K562 (cell line): Measurements from ENCODE around the gene ANO10. TPM values are rescaled to one million over a fixed set of nuclear protein-coding genes. Genes with fewer than 3 reads are reported as not detected.

Source experiments
- ATF1 ChIP-seq, 2 experiments: fragments of 450-650 bp in 1 of 2; IDR thresholded peaks; 2 replicates each; pipeline ENCODE4 v1.6.1; 2016; ENCODE audit warnings: missing compliant biosample characterization in 1 of 2, missing genetic modification characterization in 1 of 2
- BCOR ChIP-seq: fragments of 450-650 bp; IDR thresholded peaks from 2 replicates; pipeline ENCODE4 v1.6.1; 2016
- E2F6 ChIP-seq, 2 experiments: IDR thresholded peaks; 2 replicates each; pipeline ENCODE4 v1.6.1; 2011; ENCODE audit warnings: borderline replicate concordance in 1 of 2, control low read depth in 1 of 2, low read depth in 1 of 2, low read length in 1 of 2, mild to moderate bottlenecking in 1 of 2, mixed read lengths in 1 of 2, moderate library complexity in 1 of 2; ENCODE audit not compliant: insufficient read depth in 1 of 2, insufficient read length in 1 of 2, poor library complexity in 1 of 2, severe bottlenecking in 1 of 2; ENCODE audit errors: extremely low read depth in 1 of 2
- HDAC1 ChIP-seq, 2 experiments: fragments of 450-650 bp; IDR thresholded peaks; 2 replicates each; pipeline ENCODE4 v1.6.1; 2016 to 2017; ENCODE audit warnings: inconsistent platforms in 1 of 2, mild to moderate bottlenecking in 1 of 2, moderate library complexity in 1 of 2
- HNRNPLL ChIP-seq: fragments of 200-400 bp; formaldehyde crosslinking; IDR thresholded peaks from 2 replicates; pipeline ENCODE4 v1.6.1; 2017; ENCODE audit warnings: low read length, low read depth, mild to moderate bottlenecking; ENCODE audit not compliant: poor library complexity, severe bottlenecking
- PHF20 ChIP-seq: fragments of 450-650 bp; IDR thresholded peaks from 2 replicates; pipeline ENCODE4 v1.6.1; 2018; ENCODE audit not compliant: partially characterized antibody
- SIN3A ChIP-seq, 2 experiments: fragments of 150-350 bp in 1 of 2; IDR thresholded peaks; 2 replicates each; pipeline ENCODE4 v1.6.1; 2011 to 2016; ENCODE audit warnings: borderline replicate concordance in 2 of 2, low read depth in 2 of 2, low read length in 2 of 2, mild to moderate bottlenecking in 2 of 2, moderate library complexity in 2 of 2; ENCODE audit not compliant: control insufficient read depth in 1 of 2
- ZNF134 ChIP-seq: fragments of 250-450 bp; sonication (Bioruptor Pico); conservative IDR thresholded peaks from 2 replicates; pipeline ENCODE4 v1.4.0; 2020
- polyA plus RNA-seq, 8 experiments: library from polyadenylated mRNA; depleted of rRNA in 4 of 8; stranded (reverse) in 5 of 8; unstranded in 3 of 8; fragments of >200 nt; fragmentation: Nextera tagmentation in 2 of 8; fragmentation: Illumina TruSeq in 1 of 8; extraction: Ambion mirVana in 2 of 8; extraction: Trizol in 1 of 8; gene quantifications; 2 replicates each; pipeline versions ENCODE4 v1.2.1 to v1.2.3, GENCODE V29; 2011 to 2014; ENCODE audit warnings: inconsistent platforms in 1 of 8, missing spikeins in 1 of 8
- total RNA-seq, 7 experiments: library from RNA; depleted of rRNA in 6 of 7; stranded (reverse); fragments of >200 nt in 6 of 7; fragmentation: Illumina TruSeq in 2 of 7; extraction: Trizol in 2 of 7; gene quantifications; 2 replicates each; pipeline versions ENCODE4 v1.2.1 to v1.2.3, GENCODE V29; 2011 to 2021; ENCODE audit warnings: low replicate concordance in 1 of 7
- TF ChIP-seq, protein P1 (sequence below): fragments of 250-450 bp; sonication (Bioruptor Pico); IDR thresholded peaks from 2 replicates; pipeline ENCODE4 v1.4.0; 2020
- TF ChIP-seq, protein P2 (sequence below): fragments of 450-650 bp; IDR thresholded peaks from 2 replicates; pipeline ENCODE4 v1.6.1; 2017; ENCODE audit warnings: antibody characterized with exemption, mild to moderate bottlenecking
- TF ChIP-seq, protein P3 (sequence below): conservative IDR thresholded peaks from 2 replicates; pipeline ENCODE4 v1.6.1; 2011; ENCODE audit warnings: low read depth, mild to moderate bottlenecking, low read length; ENCODE audit not compliant: control insufficient read depth

The ANO10 gene
- total and polyA plus RNA-seq, 9 of the 15 experiments (the other 6 are each of a cell fraction or from before 2014, with no cell fraction given): 6.4 to 46.0 (median 32.3) TPM

GRCh38 chr3:43621656-43622432 is at the start of gene ANO10 (continued):
- TF ChIP-seq, protein P1, sequence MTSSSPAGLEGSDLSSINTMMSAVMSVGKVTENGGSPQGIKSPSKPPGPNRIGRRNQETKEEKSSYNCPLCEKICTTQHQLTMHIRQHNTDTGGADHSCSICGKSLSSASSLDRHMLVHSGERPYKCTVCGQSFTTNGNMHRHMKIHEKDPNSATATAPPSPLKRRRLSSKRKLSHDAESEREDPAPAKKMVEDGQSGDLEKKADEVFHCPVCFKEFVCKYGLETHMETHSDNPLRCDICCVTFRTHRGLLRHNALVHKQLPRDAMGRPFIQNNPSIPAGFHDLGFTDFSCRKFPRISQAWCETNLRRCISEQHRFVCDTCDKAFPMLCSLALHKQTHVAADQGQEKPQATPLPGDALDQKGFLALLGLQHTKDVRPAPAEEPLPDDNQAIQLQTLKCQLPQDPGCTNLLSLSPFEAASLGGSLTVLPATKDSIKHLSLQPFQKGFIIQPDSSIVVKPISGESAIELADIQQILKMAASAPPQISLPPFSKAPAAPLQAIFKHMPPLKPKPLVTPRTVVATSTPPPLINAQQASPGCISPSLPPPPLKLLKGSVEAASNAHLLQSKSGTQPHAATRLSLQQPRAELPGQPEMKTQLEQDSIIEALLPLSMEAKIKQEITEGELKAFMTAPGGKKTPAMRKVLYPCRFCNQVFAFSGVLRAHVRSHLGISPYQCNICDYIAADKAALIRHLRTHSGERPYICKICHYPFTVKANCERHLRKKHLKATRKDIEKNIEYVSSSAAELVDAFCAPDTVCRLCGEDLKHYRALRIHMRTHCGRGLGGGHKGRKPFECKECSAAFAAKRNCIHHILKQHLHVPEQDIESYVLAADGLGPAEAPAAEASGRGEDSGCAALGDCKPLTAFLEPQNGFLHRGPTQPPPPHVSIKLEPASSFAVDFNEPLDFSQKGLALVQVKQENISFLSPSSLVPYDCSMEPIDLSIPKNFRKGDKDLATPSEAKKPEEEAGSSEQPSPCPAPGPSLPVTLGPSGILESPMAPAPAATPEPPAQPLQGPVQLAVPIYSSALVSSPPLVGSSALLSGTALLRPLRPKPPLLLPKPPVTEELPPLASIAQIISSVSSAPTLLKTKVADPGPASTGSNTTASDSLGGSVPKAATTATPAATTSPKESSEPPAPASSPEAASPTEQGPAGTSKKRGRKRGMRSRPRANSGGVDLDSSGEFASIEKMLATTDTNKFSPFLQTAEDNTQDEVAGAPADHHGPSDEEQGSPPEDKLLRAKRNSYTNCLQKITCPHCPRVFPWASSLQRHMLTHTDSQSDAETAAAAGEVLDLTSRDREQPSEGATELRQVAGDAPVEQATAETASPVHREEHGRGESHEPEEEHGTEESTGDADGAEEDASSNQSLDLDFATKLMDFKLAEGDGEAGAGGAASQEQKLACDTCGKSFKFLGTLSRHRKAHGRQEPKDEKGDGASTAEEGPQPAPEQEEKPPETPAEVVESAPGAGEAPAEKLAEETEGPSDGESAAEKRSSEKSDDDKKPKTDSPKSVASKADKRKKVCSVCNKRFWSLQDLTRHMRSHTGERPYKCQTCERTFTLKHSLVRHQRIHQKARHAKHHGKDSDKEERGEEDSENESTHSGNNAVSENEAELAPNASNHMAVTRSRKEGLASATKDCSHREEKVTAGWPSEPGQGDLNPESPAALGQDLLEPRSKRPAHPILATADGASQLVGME (CRISPR knock-in tag): 0 out of 2 replicates have a peak, but pooled peaks have one; percentile 16
- no peak for TF ChIP-seq ZNF134 (CRISPR knock-in tag)
- TF ChIP-seq, protein P2, sequence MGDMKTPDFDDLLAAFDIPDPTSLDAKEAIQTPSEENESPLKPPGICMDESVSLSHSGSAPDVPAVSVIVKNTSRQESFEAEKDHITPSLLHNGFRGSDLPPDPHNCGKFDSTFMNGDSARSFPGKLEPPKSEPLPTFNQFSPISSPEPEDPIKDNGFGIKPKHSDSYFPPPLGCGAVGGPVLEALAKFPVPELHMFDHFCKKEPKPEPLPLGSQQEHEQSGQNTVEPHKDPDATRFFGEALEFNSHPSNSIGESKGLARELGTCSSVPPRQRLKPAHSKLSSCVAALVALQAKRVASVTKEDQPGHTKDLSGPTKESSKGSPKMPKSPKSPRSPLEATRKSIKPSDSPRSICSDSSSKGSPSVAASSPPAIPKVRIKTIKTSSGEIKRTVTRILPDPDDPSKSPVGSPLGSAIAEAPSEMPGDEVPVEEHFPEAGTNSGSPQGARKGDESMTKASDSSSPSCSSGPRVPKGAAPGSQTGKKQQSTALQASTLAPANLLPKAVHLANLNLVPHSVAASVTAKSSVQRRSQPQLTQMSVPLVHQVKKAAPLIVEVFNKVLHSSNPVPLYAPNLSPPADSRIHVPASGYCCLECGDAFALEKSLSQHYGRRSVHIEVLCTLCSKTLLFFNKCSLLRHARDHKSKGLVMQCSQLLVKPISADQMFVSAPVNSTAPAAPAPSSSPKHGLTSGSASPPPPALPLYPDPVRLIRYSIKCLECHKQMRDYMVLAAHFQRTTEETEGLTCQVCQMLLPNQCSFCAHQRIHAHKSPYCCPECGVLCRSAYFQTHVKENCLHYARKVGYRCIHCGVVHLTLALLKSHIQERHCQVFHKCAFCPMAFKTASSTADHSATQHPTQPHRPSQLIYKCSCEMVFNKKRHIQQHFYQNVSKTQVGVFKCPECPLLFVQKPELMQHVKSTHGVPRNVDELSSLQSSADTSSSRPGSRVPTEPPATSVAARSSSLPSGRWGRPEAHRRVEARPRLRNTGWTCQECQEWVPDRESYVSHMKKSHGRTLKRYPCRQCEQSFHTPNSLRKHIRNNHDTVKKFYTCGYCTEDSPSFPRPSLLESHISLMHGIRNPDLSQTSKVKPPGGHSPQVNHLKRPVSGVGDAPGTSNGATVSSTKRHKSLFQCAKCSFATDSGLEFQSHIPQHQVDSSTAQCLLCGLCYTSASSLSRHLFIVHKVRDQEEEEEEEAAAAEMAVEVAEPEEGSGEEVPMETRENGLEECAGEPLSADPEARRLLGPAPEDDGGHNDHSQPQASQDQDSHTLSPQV: no peak
- TF ChIP-seq HNRNPLL: peak; percentile 11
- peak; percentile 26 for TF ChIP-seq PHF20
- TF ChIP-seq ATF1 (CRISPR knock-in tag; IDR thresholded peaks at IDR 0.05): no peak
- peak; percentile 21; the same call in 1 of the 2 replicates for TF ChIP-seq ATF1 (tag; IDR thresholded peaks at IDR 0.05)
- peak in 1 of 2 experiments; percentile 88; a peak in 2 of 4 replicates for TF ChIP-seq HDAC1 (IDR thresholded peaks at IDR 0.05)
- TF ChIP-seq E2F6 (IDR thresholded peaks at IDR 0.05; ENCODE audit: borderline replicate concordance in 1 of 2, extremely low read depth in 1 of 2, insufficient read depth in 1 of 2, insufficient read length in 1 of 2, low read depth in 1 of 2, low read length in 1 of 2, poor library complexity in 1 of 2, severe bottlenecking in 1 of 2): peak; percentile 68 to 83
- TF ChIP-seq BCOR: peak; percentile 72
- TF ChIP-seq, protein P3, sequence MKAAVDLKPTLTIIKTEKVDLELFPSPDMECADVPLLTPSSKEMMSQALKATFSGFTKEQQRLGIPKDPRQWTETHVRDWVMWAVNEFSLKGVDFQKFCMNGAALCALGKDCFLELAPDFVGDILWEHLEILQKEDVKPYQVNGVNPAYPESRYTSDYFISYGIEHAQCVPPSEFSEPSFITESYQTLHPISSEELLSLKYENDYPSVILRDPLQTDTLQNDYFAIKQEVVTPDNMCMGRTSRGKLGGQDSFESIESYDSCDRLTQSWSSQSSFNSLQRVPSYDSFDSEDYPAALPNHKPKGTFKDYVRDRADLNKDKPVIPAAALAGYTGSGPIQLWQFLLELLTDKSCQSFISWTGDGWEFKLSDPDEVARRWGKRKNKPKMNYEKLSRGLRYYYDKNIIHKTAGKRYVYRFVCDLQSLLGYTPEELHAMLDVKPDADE: peak; percentile 2; the same call in 1 of the 2 replicates
- TF ChIP-seq SIN3A (IDR thresholded peaks at IDR 0.05; ENCODE audit: borderline replicate concordance in 2 of 2, control insufficient read depth in 1 of 2, low read depth in 2 of 2, low read length in 2 of 2): peak in 1 of 2 experiments; percentile 80; a peak in 1 of 4 replicates
